GM18519 (cell line): ENCODE measurements around the gene ZBP1.

Experiments used
- ATAC-seq: cut with Tn5 transposase; IDR thresholded peaks from one replicate; pipeline ENCODE4 v1.9.1; 2021; ENCODE audit warnings: mild to moderate bottlenecking, moderate library complexity; ENCODE audit not compliant: unreplicated experiment, low FRiP score

Gene ZBP1

GRCh38 chr20:57658833-57659516, 38.7 kb upstream of the ZBP1 start:
- ATAC-seq = no peak

- no peak for ATAC-seq
Measured at GRCh38 chr20:57658447-57658832, 38.2 kb upstream of the ZBP1 start.

- ATAC-seq = no peak
Measured at GRCh38 chr20:57657535-57658446, 37.6 kb upstream of the ZBP1 start.

GRCh38 chr20:57656821-57657534, 36.8 kb upstream of the ZBP1 start:
- ATAC-seq = no peak

- no peak for ATAC-seq
Measured at GRCh38 chr20:57656252-57656820, 36.1 kb upstream of the ZBP1 start.

GRCh38 chr20:57655809-57656155, 35.6 kb upstream of the ZBP1 start:
- no peak for ATAC-seq

GRCh38 chr20:57654998-57655808, 35.0 kb upstream of the ZBP1 start:
- no peak for ATAC-seq

- peak; percentile 47 for ATAC-seq
Measured at GRCh38 chr20:57654363-57654997, 34.3 kb upstream of the ZBP1 start.

- no peak for ATAC-seq
Measured at GRCh38 chr20:57653910-57654309, 33.7 kb upstream of the ZBP1 start.

- no peak for ATAC-seq
Measured at GRCh38 chr20:57653546-57653900, 33.3 kb upstream of the ZBP1 start.

- no peak for ATAC-seq
Measured at GRCh38 chr20:57652606-57653545, 32.6 kb upstream of the ZBP1 start.

GRCh38 chr20:57651881-57652605, 31.8 kb upstream of the ZBP1 start:
- ATAC-seq = no peak

GRCh38 chr20:57650756-57651483, 30.7 kb upstream of the ZBP1 start:
- ATAC-seq = no peak

GRCh38 chr20:57650266-57650665, 30.0 kb upstream of the ZBP1 start:
- no peak for ATAC-seq

GRCh38 chr20:57649617-57650015, 29.4 kb upstream of the ZBP1 start:
- no peak for ATAC-seq

- ATAC-seq = no peak
Measured at GRCh38 chr20:57648878-57649616, 28.8 kb upstream of the ZBP1 start.
